Smooth muscle cell (in vitro differentiated cells): Measurements from ENCODE around the gene KIF6. TPM values are rescaled to one million over a fixed set of nuclear protein-coding genes. Genes with fewer than 3 reads are reported as not detected.

Experiments used
- DNase-seq: peaks from one replicate; lab custom pipeline; 2025; ENCODE audit not compliant: unreplicated experiment; lab: John Stamatoyannopoulos, UW
- H2AFZ ChIP-seq: fragments of 200-600 bp; sonication (generic); 2 replicates; pipeline ENCODE4 v1.6.0; 2016; ENCODE audit warnings: antibody characterized with exemption, low read depth, mild to moderate bottlenecking
- H3F3A ChIP-seq: fragments of 200-600 bp; sonication (generic); 2 replicates; pipeline ENCODE4 v1.6.0; 2017; ENCODE audit warnings: antibody characterized with exemption, low read depth
- H3K27ac ChIP-seq: fragments of 200-600 bp; sonication (generic); 2 replicates; pipeline ENCODE4 v1.5.1; 2016; ENCODE audit warnings: low read depth, mild to moderate bottlenecking
- H3K27me3 ChIP-seq: fragments of 200-600 bp; sonication (generic); 2 replicates; pipeline ENCODE4 v1.6.1; 2016; ENCODE audit warnings: low read depth, mild to moderate bottlenecking
- H3K36me3 ChIP-seq: fragments of 200-600 bp; sonication (generic); 2 replicates; pipeline ENCODE4 v1.5.1; 2016; ENCODE audit warnings: low read depth
- H3K4me1 ChIP-seq: fragments of 200-600 bp; sonication (generic); 2 replicates; pipeline ENCODE4 v1.5.1; 2016; ENCODE audit warnings: low read depth
- H3K4me2 ChIP-seq: fragments of 200-600 bp; sonication (generic); 2 replicates; pipeline ENCODE4 v1.6.0; 2016; ENCODE audit warnings: mild to moderate bottlenecking
- H3K4me3 ChIP-seq: fragments of 200-600 bp; sonication (generic); 2 replicates; pipeline ENCODE4 v1.5.1; 2016; ENCODE audit warnings: mild to moderate bottlenecking
- H3K79me2 ChIP-seq: fragments of 200-600 bp; sonication (generic); 2 replicates; pipeline ENCODE4 v1.6.0; 2016; ENCODE audit warnings: low read depth, mild to moderate bottlenecking
- H3K9ac ChIP-seq: fragments of 200-600 bp; sonication (generic); 2 replicates; pipeline ENCODE4 v1.6.0; 2016; ENCODE audit warnings: low read depth
- H3K9me3 ChIP-seq: fragments of 200-600 bp; sonication (generic); replicated peaks from 2 replicates; pipeline ENCODE4 v1.5.1; 2016; ENCODE audit warnings: low read depth
- H4K20me1 ChIP-seq: fragments of 200-600 bp; sonication (generic); 2 replicates; pipeline ENCODE4 v1.6.0; 2016; ENCODE audit warnings: low read depth
- WGBS: methylation state at CpG from one replicate; pipeline ENCODE4 v1.1.7; 2016; ENCODE audit warnings: low lambda C conversion rate; 5-methylcytosine and 5-hydroxymethylcytosine counted together
- polyA plus RNA-seq: library from polyadenylated mRNA; unstranded; fragments of >200 nt; fragmentation: Nextera tagmentation; extraction: Ambion mirVana; gene quantifications from 2 replicates; pipeline ENCODE4 v1.2.1, GENCODE V29; 2016
- total RNA-seq: library from RNA; depleted of rRNA; stranded (reverse); fragments of >200 nt; gene quantifications from 2 replicates; pipeline ENCODE4 v1.2.3, GENCODE V29; 2014
- TF ChIP-seq, protein P1 (sequence below): fragments of 200-600 bp; sonication (generic); IDR thresholded peaks from 2 replicates; pipeline ENCODE4 v1.5.1; 2017; ENCODE audit warnings: borderline replicate concordance, mild to moderate bottlenecking, antibody characterized with exemption; ENCODE audit not compliant: insufficient read depth, poor library complexity, severe bottlenecking

KIF6 gene, protein sequence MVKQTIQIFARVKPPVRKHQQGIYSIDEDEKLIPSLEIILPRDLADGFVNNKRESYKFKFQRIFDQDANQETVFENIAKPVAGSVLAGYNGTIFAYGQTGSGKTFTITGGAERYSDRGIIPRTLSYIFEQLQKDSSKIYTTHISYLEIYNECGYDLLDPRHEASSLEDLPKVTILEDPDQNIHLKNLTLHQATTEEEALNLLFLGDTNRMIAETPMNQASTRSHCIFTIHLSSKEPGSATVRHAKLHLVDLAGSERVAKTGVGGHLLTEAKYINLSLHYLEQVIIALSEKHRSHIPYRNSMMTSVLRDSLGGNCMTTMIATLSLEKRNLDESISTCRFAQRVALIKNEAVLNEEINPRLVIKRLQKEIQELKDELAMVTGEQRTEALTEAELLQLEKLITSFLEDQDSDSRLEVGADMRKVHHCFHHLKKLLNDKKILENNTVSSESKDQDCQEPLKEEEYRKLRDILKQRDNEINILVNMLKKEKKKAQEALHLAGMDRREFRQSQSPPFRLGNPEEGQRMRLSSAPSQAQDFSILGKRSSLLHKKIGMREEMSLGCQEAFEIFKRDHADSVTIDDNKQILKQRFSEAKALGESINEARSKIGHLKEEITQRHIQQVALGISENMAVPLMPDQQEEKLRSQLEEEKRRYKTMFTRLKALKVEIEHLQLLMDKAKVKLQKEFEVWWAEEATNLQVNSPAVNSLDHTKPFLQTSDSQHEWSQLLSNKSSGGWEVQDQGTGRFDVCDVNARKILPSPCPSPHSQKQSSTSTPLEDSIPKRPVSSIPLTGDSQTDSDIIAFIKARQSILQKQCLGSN
- total RNA-seq (1.1 and 3.9 TPM in 2 replicates), polyA plus RNA-seq (1.5 TPM in 1 of 2 replicates, not detected in the other)

DNA sequence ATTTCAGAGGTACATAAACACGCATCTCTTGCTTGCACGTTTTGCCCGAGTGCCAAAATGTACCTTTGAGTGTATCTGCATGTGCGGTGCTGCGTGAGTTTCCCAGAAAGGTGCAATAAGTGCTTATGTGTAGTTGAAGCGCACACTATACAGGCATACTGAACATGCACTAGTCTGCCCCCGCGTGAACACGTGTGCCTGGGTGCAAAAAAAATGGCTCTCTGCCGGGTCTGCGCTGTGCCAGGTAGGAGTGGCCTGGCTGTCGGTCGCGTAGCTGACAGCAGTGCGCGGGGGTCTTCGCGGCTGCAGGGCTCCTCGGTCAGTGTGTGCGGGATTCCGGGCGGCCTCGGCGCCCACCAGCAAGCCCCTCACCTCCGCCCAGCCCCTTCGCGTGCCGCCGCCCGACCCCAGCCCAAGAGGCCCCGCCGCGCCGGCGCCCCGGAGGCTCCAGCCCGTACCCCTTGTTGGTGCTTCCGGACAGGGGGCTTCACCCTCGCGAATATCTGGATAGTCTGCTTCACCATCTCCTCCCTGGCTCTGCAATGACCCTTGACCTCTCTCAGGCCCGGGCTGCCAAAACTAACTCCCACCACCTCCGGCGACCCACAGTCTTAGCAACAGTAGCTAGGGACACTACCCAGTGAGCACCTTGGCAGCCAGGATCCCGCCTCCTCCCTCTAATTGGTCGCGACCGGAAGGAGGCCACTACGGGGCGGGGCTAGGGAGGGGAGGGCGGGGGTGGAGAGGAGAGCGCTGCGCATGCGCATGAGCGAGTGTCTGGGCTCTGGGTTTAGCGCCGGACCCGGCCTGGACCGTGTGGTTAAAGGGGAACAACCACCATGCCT is at the start of gene KIF6:
KIF6 (minus strand) TSS at position 622 of the 845 bp plus-strand sequence; CDS start at position 524, 98 bp downstream.
- Histone ChIP-seq H4K20me1 (no peaks in the 10 kb centered on the region), H3K4me1 (no peaks in the 10 kb centered on the region), H3K27ac (no peak within 1 kb of the TSS), H3K79me2 (no peaks in the 10 kb centered on the region), H3K27me3 (no peaks in the 10 kb centered on the region), H2AFZ (peak within 1 kb of the TSS; percentile 97), H3K4me3 (peak within 1 kb of the TSS; percentile 97), H3K36me3 (no peaks in the 10 kb centered on the region), H3F3A (no peaks in the 10 kb centered on the region), H3K9ac (peak within 1 kb of the TSS; percentile 82), H3K4me2 (peak within 1 kb of the TSS; percentile 98), H3K9me3 (no peaks in the 10 kb centered on the region)
- TF ChIP-seq, protein P1, sequence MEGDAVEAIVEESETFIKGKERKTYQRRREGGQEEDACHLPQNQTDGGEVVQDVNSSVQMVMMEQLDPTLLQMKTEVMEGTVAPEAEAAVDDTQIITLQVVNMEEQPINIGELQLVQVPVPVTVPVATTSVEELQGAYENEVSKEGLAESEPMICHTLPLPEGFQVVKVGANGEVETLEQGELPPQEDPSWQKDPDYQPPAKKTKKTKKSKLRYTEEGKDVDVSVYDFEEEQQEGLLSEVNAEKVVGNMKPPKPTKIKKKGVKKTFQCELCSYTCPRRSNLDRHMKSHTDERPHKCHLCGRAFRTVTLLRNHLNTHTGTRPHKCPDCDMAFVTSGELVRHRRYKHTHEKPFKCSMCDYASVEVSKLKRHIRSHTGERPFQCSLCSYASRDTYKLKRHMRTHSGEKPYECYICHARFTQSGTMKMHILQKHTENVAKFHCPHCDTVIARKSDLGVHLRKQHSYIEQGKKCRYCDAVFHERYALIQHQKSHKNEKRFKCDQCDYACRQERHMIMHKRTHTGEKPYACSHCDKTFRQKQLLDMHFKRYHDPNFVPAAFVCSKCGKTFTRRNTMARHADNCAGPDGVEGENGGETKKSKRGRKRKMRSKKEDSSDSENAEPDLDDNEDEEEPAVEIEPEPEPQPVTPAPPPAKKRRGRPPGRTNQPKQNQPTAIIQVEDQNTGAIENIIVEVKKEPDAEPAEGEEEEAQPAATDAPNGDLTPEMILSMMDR: peak; percentile 5
- WGBS: 11% methylated on average over 37 of the region's 58 CpGs
- peak; percentile 73 for DNase-seq

DNA sequence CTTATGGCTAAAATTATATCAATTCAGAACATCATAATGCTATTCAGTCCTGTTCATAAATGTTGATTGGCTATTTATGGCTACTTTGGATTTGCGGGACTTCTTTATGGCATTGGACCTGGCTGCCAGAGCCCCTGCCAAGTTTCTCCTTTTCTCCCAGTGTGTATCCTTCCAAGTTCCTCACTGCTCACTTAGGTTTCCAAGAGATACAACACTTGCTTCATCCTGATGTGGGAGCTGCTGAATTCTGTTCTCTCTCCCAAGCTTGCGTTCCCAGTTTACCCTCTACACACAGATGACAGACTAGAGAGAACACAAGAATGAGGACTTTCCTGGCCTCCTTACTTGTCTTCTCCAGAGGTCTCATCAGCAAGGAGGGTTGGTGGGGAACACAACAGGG is 48.6 kb upstream of the KIF6 start:
- Histone ChIP-seq H4K20me1 (no peaks in the 10 kb centered on the region), H3K9ac (no peak overlapping the region), H3K9me3 (no peaks in the 10 kb centered on the region), H3F3A (peaks cover 18% of the 10 kb centered on the region), H3K36me3 (no peaks in the 10 kb centered on the region), H3K4me1 (peaks cover 25% of the 10 kb centered on the region), H2AFZ (no peak overlapping the region), H3K4me3 (no peak overlapping the region), H3K4me2 (no peak overlapping the region), H3K27ac (peak overlapping the region; percentile 80), H3K79me2 (no peaks in the 10 kb centered on the region), H3K27me3 (no peaks in the 10 kb centered on the region)
- TF ChIP-seq, protein P1: no peak
- WGBS: 100% methylated on average over 2 of the region's 2 CpGs
- DNase-seq: no peak

DNA sequence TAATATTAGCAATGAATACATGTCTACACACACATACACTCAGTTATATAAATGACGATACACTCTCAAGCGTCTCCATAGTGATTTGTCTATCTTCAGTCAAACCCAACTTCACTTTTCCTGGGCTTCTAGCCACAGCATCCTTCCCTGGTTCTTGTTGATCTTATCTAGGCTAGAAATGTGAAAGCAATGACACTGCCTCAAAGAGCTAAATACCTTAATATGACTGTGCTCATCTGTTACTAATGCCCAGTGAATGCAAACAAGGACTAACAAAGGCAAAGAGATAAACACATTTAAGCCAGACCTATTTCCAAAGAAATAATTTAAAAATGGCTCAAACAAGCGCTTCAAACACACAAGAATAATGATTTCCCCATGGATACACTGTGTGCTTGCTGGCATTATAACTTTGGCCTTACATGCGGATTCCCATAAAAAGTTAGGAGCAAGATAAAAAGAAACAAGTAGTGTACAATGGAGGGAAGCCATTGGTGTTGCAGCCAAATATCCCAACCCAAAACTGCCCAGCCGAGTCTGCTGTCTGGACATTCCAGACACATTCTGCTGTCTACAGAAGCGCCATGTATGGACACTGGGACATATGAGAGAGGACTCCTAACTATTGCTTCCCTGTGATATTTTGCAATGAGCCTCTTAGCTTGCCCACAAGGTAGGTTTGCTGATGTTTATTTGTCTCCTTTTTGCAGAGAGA is 47.5 kb upstream of the KIF6 start:
- no peaks in the 10 kb centered on the region for H3K79me2 ChIP-seq
- no peaks in the 10 kb centered on the region for H3K36me3 ChIP-seq
- TF ChIP-seq, protein P1: no peak
- H2AFZ ChIP-seq: peak overlapping the region; percentile 20
- no peak overlapping the region for H3K4me2 ChIP-seq
- no peak overlapping the region for H3K9ac ChIP-seq
- no peaks in the 10 kb centered on the region for H3K27me3 ChIP-seq
- H3K9me3 ChIP-seq: no peaks in the 10 kb centered on the region
- DNase-seq: no peak
- no peaks in the 10 kb centered on the region for H4K20me1 ChIP-seq
- H3K4me1 ChIP-seq: peaks cover 15% of the 10 kb centered on the region
- H3K4me3 ChIP-seq: no peak overlapping the region
- H3K27ac ChIP-seq: peak overlapping the region; percentile 80
- H3F3A ChIP-seq: peaks cover 14% of the 10 kb centered on the region
- 59% methylated on average over 6 of the region's 6 CpGs for WGBS
